ENCODE results near the gene PCDHAC1. TPM values are rescaled to one million over a fixed set of nuclear protein-coding genes. Genes with fewer than 3 reads are reported as not detected.

The PCDHAC1 gene
- total and polyA plus RNA-seq, 4 experiments from 2014 or later: not detected

DNA sequence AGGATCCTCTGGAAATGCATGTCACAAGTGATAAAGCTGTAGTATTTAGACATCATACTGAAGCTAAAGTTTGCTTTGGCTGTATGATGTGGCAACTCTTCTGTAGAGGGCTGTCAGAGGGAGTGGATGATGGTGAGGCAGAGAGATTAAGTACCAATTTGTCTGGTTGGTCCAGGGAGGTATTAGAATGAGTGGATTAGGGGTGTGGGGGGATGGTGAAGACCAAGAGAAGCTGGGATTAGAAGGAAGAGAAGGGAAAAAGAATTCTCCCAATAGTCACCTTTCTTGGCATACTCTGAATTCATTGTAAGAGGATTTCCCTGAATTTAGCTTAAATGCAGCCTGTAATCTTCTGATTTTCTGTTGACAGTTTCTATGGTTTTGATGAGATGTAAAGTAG lies 43.8 kb downstream of the PCDHAC1 start:
- Mint-ChIP-seq H3K27ac (no peak overlapping the region), H3K27me3 (peaks cover 6 to 15% of the 10 kb centered on the region in 2 donors), H3K9me3 (peaks cover 0 to 3% (median 0%) of the 10 kb centered on the region in 8 donors), H3K4me1 (peaks cover 0 to 6% (median under 1%) of the 10 kb centered on the region in 4 donors), H3K36me3 (no peaks in the 10 kb centered on the region), H3K4me3 (no peak overlapping the region)
- Histone ChIP-seq H3K27ac (ENCODE audit: low read depth, low read length) (no peak overlapping the region), H3K9me3 (ENCODE audit: control insufficient read depth in 1 of 2, low read length in 2 of 2) (no peaks in the 10 kb centered on the region), H3K27me3 (ENCODE audit: insufficient read depth, low read length) (no peaks in the 10 kb centered on the region), H3K4me1 (ENCODE audit: insufficient read depth, low read length) (no peaks in the 10 kb centered on the region), H3K4me3 (ENCODE audit: low read length in 2 of 2) (no peak overlapping the region), H3K36me3 (ENCODE audit: insufficient read depth, low read length) (no peaks in the 10 kb centered on the region)
- DNase-seq: no peak
- CTCF ChIA-PET (ENCODE audit: partially characterized antibody): no interaction called here
- POLR2A ChIA-PET (ENCODE audit: partially characterized antibody): no interaction called here
- intact Hi-C loops (cut with micrococcal nuclease): no loop called here

DNA sequence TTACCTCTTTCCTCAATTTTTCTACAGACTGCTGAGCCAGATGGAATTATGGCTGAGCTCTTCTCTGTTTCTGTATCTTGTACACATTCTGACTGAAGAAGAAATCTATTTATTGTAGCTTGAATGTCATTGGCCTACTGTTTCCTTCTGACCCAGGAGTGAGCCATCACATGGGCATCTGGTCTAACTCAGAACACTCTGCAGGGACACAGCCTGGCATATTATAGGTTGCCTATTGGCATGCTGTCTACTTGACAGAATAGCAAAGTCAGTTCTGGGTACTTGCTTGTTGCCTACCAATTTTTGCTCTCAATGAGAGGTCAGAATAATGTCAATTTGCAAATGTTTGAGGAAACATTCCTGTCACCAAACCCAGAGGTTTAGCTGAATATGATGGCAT lies 47.5 kb downstream of the PCDHAC1 start:
- Histone ChIP-seq H3K36me3 (ENCODE audit: insufficient read depth, low read length) (no peaks in the 10 kb centered on the region), H3K27ac (ENCODE audit: low read depth, low read length) (no peak overlapping the region), H3K9me3 (ENCODE audit: control insufficient read depth in 1 of 2, low read length in 2 of 2) (no peaks in the 10 kb centered on the region), H3K4me1 (ENCODE audit: insufficient read depth, low read length) (no peaks in the 10 kb centered on the region), H3K27me3 (ENCODE audit: insufficient read depth, low read length) (no peaks in the 10 kb centered on the region), H3K4me3 (ENCODE audit: low read length in 2 of 2) (no peak overlapping the region)
- Mint-ChIP-seq H3K27ac (no peak overlapping the region), H3K9me3 (peaks cover 0 to 2% (median 0%) of the 10 kb centered on the region in 8 donors), H3K27me3 (peaks cover 4 to 11% of the 10 kb centered on the region in 2 donors), H3K4me3 (no peak overlapping the region), H3K36me3 (no peaks in the 10 kb centered on the region), H3K4me1 (no peaks in the 10 kb centered on the region)
- ChIA-PET CTCF (ENCODE audit: partially characterized antibody) (no interaction called here), POLR2A (ENCODE audit: partially characterized antibody) (no interaction called here)
- intact Hi-C loops (cut with micrococcal nuclease): no loop called here
- DNase-seq: no peak

DNA sequence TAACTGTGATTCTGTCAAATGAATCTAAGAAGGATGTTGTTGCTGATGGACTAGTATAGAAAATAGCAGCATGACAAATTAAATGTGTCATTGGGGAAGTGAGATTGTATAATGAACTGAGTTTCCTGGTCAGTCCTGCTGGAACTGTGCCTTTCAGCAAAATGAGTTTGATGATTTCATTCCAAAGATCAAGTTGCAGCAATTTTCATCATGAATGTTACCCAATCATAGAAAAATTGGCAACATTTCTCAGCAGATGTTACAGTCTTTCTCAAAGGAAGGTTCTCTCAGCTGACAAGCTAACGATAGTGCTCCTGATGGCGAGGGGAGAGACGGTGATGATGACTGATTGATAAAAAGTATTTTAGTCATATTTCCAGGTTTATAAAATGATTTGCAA lies 50.9 kb downstream of the PCDHAC1 start:
- Histone ChIP-seq H3K9me3 (ENCODE audit: control insufficient read depth in 1 of 2, low read length in 2 of 2) (no peaks in the 10 kb centered on the region), H3K27ac (ENCODE audit: low read depth, low read length) (no peak overlapping the region), H3K4me1 (ENCODE audit: insufficient read depth, low read length) (no peaks in the 10 kb centered on the region), H3K27me3 (ENCODE audit: insufficient read depth, low read length) (no peaks in the 10 kb centered on the region), H3K36me3 (ENCODE audit: insufficient read depth, low read length) (no peaks in the 10 kb centered on the region), H3K4me3 (ENCODE audit: low read length in 2 of 2) (no peak overlapping the region)
- POLR2A ChIA-PET (ENCODE audit: partially characterized antibody): no interaction called here
- DNase-seq: no peak
- no peak overlapping the region for H3K4me3 Mint-ChIP-seq
- peaks cover 5 to 11% of the 10 kb centered on the region in 2 donors for H3K27me3 Mint-ChIP-seq
- intact Hi-C loops (cut with micrococcal nuclease): no loop called here
- H3K36me3 Mint-ChIP-seq: no peaks in the 10 kb centered on the region
- peaks cover 0 to 4% (median 0%) of the 10 kb centered on the region in 8 donors for H3K9me3 Mint-ChIP-seq
- H3K4me1 Mint-ChIP-seq: no peaks in the 10 kb centered on the region
- CTCF ChIA-PET (ENCODE audit: partially characterized antibody): no interaction called here
- no peak overlapping the region for H3K27ac Mint-ChIP-seq

DNA sequence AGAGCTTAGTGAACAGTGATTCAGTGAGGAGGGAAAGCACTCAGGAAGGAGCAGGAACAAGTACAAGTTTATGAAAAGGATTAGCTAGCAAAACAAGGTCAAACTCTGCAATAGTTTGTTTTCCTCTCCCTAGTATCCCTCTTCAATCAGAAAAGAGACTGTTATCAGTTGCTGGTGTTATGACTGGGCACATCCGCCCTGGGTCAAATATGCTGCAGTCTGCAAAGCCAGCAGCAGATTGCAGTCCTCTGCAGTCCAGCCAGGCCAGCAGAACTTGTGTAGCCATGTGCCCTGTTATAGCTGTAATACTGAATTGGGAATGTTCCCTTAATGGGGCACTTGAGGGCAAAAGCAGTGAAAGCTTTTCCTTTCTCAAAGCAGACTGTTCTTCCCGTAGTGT lies 52.2 kb downstream of the PCDHAC1 start:
- Histone ChIP-seq H3K9me3 (ENCODE audit: control insufficient read depth in 1 of 2, low read length in 2 of 2) (no peaks in the 10 kb centered on the region), H3K36me3 (ENCODE audit: insufficient read depth, low read length) (no peaks in the 10 kb centered on the region), H3K4me1 (ENCODE audit: insufficient read depth, low read length) (no peaks in the 10 kb centered on the region), H3K27ac (ENCODE audit: low read depth, low read length) (no peak overlapping the region), H3K27me3 (ENCODE audit: insufficient read depth, low read length) (no peaks in the 10 kb centered on the region), H3K4me3 (ENCODE audit: low read length in 2 of 2) (no peak overlapping the region)
- peaks cover 0 to 4% (median 0%) of the 10 kb centered on the region in 8 donors for H3K9me3 Mint-ChIP-seq
- POLR2A ChIA-PET (ENCODE audit: partially characterized antibody): no interaction called here
- peaks cover 7 to 11% of the 10 kb centered on the region in 2 donors for H3K27me3 Mint-ChIP-seq
- intact Hi-C loops (cut with micrococcal nuclease): no loop called here
- no peak overlapping the region for H3K27ac Mint-ChIP-seq
- CTCF ChIA-PET (ENCODE audit: partially characterized antibody): no interaction called here
- no peak overlapping the region for H3K4me3 Mint-ChIP-seq
- no peaks in the 10 kb centered on the region for H3K36me3 Mint-ChIP-seq
- H3K4me1 Mint-ChIP-seq: no peaks in the 10 kb centered on the region
- no peak for DNase-seq

DNA sequence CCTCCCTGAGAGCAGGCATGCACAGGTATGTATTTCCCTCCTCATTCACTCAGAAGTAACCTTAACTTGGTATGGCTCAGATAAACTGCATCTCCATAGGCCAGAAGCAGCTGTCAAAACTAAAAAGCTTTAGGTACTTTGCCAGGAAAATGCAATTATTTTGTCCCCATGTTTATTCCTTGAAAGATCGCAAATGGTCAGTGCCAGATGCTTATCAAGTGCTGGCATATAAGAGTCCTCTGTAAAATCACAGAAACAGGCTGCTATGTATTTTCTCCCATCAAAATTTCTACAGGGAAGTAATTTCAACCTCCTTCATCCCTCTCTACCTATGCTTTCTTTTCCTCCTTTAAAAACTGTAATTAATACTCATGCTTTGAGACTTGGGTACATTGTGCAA lies 52.9 kb downstream of the PCDHAC1 start:
- H3K4me1 Mint-ChIP-seq: no peaks in the 10 kb centered on the region
- Histone ChIP-seq H3K4me1 (ENCODE audit: insufficient read depth, low read length) (no peaks in the 10 kb centered on the region), H3K27ac (ENCODE audit: low read depth, low read length) (no peak overlapping the region), H3K27me3 (ENCODE audit: insufficient read depth, low read length) (no peaks in the 10 kb centered on the region), H3K4me3 (ENCODE audit: low read length in 2 of 2) (no peak overlapping the region), H3K36me3 (ENCODE audit: insufficient read depth, low read length) (no peaks in the 10 kb centered on the region), H3K9me3 (ENCODE audit: control insufficient read depth in 1 of 2, low read length in 2 of 2) (no peaks in the 10 kb centered on the region)
- no peak overlapping the region for H3K27ac Mint-ChIP-seq
- no peak overlapping the region for H3K4me3 Mint-ChIP-seq
- intact Hi-C loops (cut with micrococcal nuclease): no loop called here
- H3K27me3 Mint-ChIP-seq: peaks cover 9 to 11% of the 10 kb centered on the region in 2 donors
- DNase-seq: no peak
- POLR2A ChIA-PET (ENCODE audit: partially characterized antibody): no interaction called here
- H3K9me3 Mint-ChIP-seq: peaks cover 0 to 4% (median 0%) of the 10 kb centered on the region in 8 donors
- H3K36me3 Mint-ChIP-seq: no peaks in the 10 kb centered on the region
- CTCF ChIA-PET (ENCODE audit: partially characterized antibody): no interaction called here

Other genes with a start within 250 kb of the PCDHAC1 start
- 10 to 100 TPM; 60.7 to 63.5 TPM for gene HARS1, start 234.9 kb upstream of the PCDHAC1 start, total RNA-seq
- 10 to 100 TPM; 70.8 to 72.9 TPM for gene HARS1, start 234.9 kb upstream of the PCDHAC1 start, polyA plus RNA-seq
- 10 to 100 TPM; 61.6 to 67.5 TPM for gene HARS2, start 234.8 kb upstream of the PCDHAC1 start, total RNA-seq
- gene HARS2, start 234.8 kb upstream of the PCDHAC1 start, polyA plus RNA-seq: 10 to 100 TPM; 17.8 to 26.5 TPM
- gene ZMAT2, start 225.9 kb upstream of the PCDHAC1 start, total RNA-seq: 10 to 100 TPM; 56.3 to 57.4 TPM
- gene ZMAT2, start 225.9 kb upstream of the PCDHAC1 start, polyA plus RNA-seq: 10 to 100 TPM; 65.9 to 76.5 TPM
- gene PCDHA1, start 140.2 kb upstream of the PCDHAC1 start, total RNA-seq: not detected
- not detected for gene PCDHA1, start 140.2 kb upstream of the PCDHAC1 start, polyA plus RNA-seq
- not detected for gene PCDHA2, start 131.4 kb upstream of the PCDHAC1 start, total RNA-seq
- gene PCDHA2, start 131.4 kb upstream of the PCDHAC1 start, polyA plus RNA-seq: not detected
- gene PCDHA3, start 125.2 kb upstream of the PCDHAC1 start, total RNA-seq: not detected
- gene PCDHA3, start 125.2 kb upstream of the PCDHAC1 start, polyA plus RNA-seq: not detected
- not detected for gene PCDHA4, start 119.2 kb upstream of the PCDHAC1 start, total RNA-seq
- gene PCDHA4, start 119.2 kb upstream of the PCDHAC1 start, polyA plus RNA-seq: not detected
- gene PCDHA5, start 104.7 kb upstream of the PCDHAC1 start, total RNA-seq: not detected
- not detected for gene PCDHA5, start 104.7 kb upstream of the PCDHAC1 start, polyA plus RNA-seq
- not detected for gene PCDHA6, start 98.3 kb upstream of the PCDHAC1 start, total RNA-seq
- not detected for gene PCDHA6, start 98.3 kb upstream of the PCDHAC1 start, polyA plus RNA-seq
- gene PCDHA7, start 92.0 kb upstream of the PCDHAC1 start, total RNA-seq: not detected
- gene PCDHA7, start 92.0 kb upstream of the PCDHAC1 start, polyA plus RNA-seq: not detected
- not detected for gene PCDHA8, start 85.1 kb upstream of the PCDHAC1 start, total RNA-seq
- gene PCDHA8, start 85.1 kb upstream of the PCDHAC1 start, polyA plus RNA-seq: not detected
- gene PCDHA9, start 77.9 kb upstream of the PCDHAC1 start, total RNA-seq: not detected
- gene PCDHA9, start 77.9 kb upstream of the PCDHAC1 start, polyA plus RNA-seq: not detected
- gene PCDHA10, start 70.4 kb upstream of the PCDHAC1 start, total RNA-seq: not detected
- gene PCDHA10, start 70.4 kb upstream of the PCDHAC1 start, polyA plus RNA-seq: not detected
- gene PCDHA11, start 57.3 kb upstream of the PCDHAC1 start, total RNA-seq: not detected
- not detected for gene PCDHA11, start 57.3 kb upstream of the PCDHAC1 start, polyA plus RNA-seq
- not detected for gene PCDHA12, start 51.0 kb upstream of the PCDHAC1 start, total RNA-seq
- not detected for gene PCDHA12, start 51.0 kb upstream of the PCDHAC1 start, polyA plus RNA-seq
- gene PCDHA13, start 44.2 kb upstream of the PCDHAC1 start, total RNA-seq: not detected
- not detected for gene PCDHA13, start 44.2 kb upstream of the PCDHAC1 start, polyA plus RNA-seq
- gene PCDHAC2, start 40.2 kb downstream of the PCDHAC1 start, total RNA-seq: not detected
- not detected for gene PCDHAC2, start 40.2 kb downstream of the PCDHAC1 start, polyA plus RNA-seq
- gene PCDHB1, start 125.1 kb downstream of the PCDHAC1 start, total RNA-seq: not detected
- not detected for gene PCDHB1, start 125.1 kb downstream of the PCDHAC1 start, polyA plus RNA-seq
- gene PCDHB2, start 168.3 kb downstream of the PCDHAC1 start, total RNA-seq: 1 to 10 TPM in 1 of 2 experiments, under 1 TPM in 1; 0.28 to 1.3 TPM
- under 1 TPM in 1 of 2 donors, not detected in 1; 0.08 TPM for gene PCDHB2, start 168.3 kb downstream of the PCDHAC1 start, polyA plus RNA-seq
- gene PCDHB3, start 174.2 kb downstream of the PCDHAC1 start, total RNA-seq: not detected
- gene PCDHB3, start 174.2 kb downstream of the PCDHAC1 start, polyA plus RNA-seq: not detected
- gene PCDHB4, start 195.5 kb downstream of the PCDHAC1 start, total RNA-seq: not detected
- not detected for gene PCDHB4, start 195.5 kb downstream of the PCDHAC1 start, polyA plus RNA-seq
- under 1 TPM in 1 of 2 experiments, not detected in 1; 0.17 TPM for gene PCDHB5, start 208.9 kb downstream of the PCDHAC1 start, total RNA-seq
- gene PCDHB5, start 208.9 kb downstream of the PCDHAC1 start, polyA plus RNA-seq: not detected
- not detected for gene PCDHB6, start 223.8 kb downstream of the PCDHAC1 start, total RNA-seq
- not detected for gene PCDHB6, start 223.8 kb downstream of the PCDHAC1 start, polyA plus RNA-seq
- gene PCDHB7, start 246.3 kb downstream of the PCDHAC1 start, total RNA-seq: not detected
- gene PCDHB7, start 246.3 kb downstream of the PCDHAC1 start, polyA plus RNA-seq: not detected

All from CD4-positive, alpha-beta memory T cell (primary cell).